Measurements from ENCODE around the gene CTXND1. TPM values are rescaled to one million over a fixed set of nuclear protein-coding genes. Genes with fewer than 3 reads are reported as not detected.

The CTXND1 gene
- total RNA-seq, 3 donors from 2014 or later, result 0.09 to 0.70 (median 0.19) TPM

- intact Hi-C loops (cut with DNase I, micrococcal nuclease), result no loop called here
- DNase-seq (no peak), ATAC-seq (no peak)
- Histone ChIP-seq H3K4me1 (ENCODE audit: low read depth) (peaks cover 4% of the 10 kb centered on the region), H3K4me3 (no peak overlapping the region), H3K36me3 (ENCODE audit: low read depth) (no peaks in the 10 kb centered on the region), H3K9me3 (no peaks in the 10 kb centered on the region)
- TF ChIP-seq, protein P1, sequence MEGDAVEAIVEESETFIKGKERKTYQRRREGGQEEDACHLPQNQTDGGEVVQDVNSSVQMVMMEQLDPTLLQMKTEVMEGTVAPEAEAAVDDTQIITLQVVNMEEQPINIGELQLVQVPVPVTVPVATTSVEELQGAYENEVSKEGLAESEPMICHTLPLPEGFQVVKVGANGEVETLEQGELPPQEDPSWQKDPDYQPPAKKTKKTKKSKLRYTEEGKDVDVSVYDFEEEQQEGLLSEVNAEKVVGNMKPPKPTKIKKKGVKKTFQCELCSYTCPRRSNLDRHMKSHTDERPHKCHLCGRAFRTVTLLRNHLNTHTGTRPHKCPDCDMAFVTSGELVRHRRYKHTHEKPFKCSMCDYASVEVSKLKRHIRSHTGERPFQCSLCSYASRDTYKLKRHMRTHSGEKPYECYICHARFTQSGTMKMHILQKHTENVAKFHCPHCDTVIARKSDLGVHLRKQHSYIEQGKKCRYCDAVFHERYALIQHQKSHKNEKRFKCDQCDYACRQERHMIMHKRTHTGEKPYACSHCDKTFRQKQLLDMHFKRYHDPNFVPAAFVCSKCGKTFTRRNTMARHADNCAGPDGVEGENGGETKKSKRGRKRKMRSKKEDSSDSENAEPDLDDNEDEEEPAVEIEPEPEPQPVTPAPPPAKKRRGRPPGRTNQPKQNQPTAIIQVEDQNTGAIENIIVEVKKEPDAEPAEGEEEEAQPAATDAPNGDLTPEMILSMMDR (IDR thresholded peaks at IDR 0.05), result no peak
Measured at GRCh38 chr15:80251428-80252120, 439 bp downstream of the CTXND1 start.

GRCh38 chr15:80250614-80251427 lies 1.2 kb downstream of the CTXND1 start:
- no peak for ATAC-seq
- DNase-seq, result no peak
- intact Hi-C loops (cut with DNase I, micrococcal nuclease), result no loop called here
- no peaks in the 10 kb centered on the region for H3K9me3 ChIP-seq
- TF ChIP-seq, protein P1 (IDR thresholded peaks at IDR 0.05), result no peak
- H3K4me3 ChIP-seq, result no peak overlapping the region
- H3K4me1 ChIP-seq (ENCODE audit: low read depth), result peaks cover 4% of the 10 kb centered on the region
- H3K36me3 ChIP-seq (ENCODE audit: low read depth), result no peaks in the 10 kb centered on the region

- Histone ChIP-seq H3K36me3 (ENCODE audit: low read depth) (no peaks in the 10 kb centered on the region), H3K9me3 (no peaks in the 10 kb centered on the region), H3K4me1 (ENCODE audit: low read depth) (peaks cover 4% of the 10 kb centered on the region), H3K4me3 (no peak overlapping the region)
- TF ChIP-seq, protein P1 (IDR thresholded peaks at IDR 0.05), result no peak
- ATAC-seq (no peak), DNase-seq (no peak)
- intact Hi-C loops (cut with DNase I, micrococcal nuclease), result no loop called here
Measured at GRCh38 chr15:80249973-80250372, 2.0 kb downstream of the CTXND1 start.

GRCh38 chr15:80247320-80247719 lies 4.7 kb downstream of the CTXND1 start:
- no peak for DNase-seq
- intact Hi-C loops (cut with DNase I, micrococcal nuclease), result no loop called here
- peaks cover 4% of the 10 kb centered on the region for H3K4me1 ChIP-seq (ENCODE audit: low read depth)
- H3K36me3 ChIP-seq (ENCODE audit: low read depth), result no peaks in the 10 kb centered on the region
- H3K9me3 ChIP-seq, result no peaks in the 10 kb centered on the region
- no peak for ATAC-seq
- no peak overlapping the region for H3K4me3 ChIP-seq
- TF ChIP-seq, protein P1 (IDR thresholded peaks at IDR 0.05), result no peak

DNA sequence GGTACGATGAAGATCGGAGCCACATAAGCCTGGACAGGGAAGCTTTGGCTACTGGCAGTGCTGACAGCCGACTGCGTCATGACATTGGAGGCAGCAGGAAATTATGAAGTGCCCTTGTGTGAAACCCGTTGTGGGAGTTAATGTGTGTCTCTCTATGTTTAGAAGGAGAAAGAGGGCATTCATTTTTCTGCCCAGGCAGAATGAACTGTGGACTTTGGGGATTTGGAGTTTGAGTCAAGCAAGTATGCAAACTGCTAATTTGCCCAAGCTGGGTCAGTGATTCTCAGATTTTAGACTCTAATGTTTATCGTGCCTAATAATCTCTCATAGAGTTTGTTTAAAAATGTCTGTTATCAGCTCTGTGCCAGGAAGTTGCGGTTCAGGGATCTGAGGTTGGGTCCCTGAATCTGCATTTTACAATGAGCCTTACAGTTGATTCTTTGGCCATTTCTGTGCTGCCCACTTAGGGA lies 5.6 kb downstream of the CTXND1 start:
- DNase-seq (no peak), ATAC-seq (no peak)
- Histone ChIP-seq H3K36me3 (ENCODE audit: low read depth) (no peaks in the 10 kb centered on the region), H3K4me1 (ENCODE audit: low read depth) (no peaks in the 10 kb centered on the region), H3K9me3 (no peaks in the 10 kb centered on the region), H3K4me3 (no peak overlapping the region)
- TF ChIP-seq, protein P1 (IDR thresholded peaks at IDR 0.05), result no peak
- intact Hi-C loops (cut with DNase I, micrococcal nuclease), result no loop called here
